IPS-11a (cell line): ENCODE results near the gene RASGRP1.
A peak's percentile ranks its signal among the peaks of the same experiment; 100 is the strongest.
"Not testable (repeated sequence)": the region's sequence is repeated elsewhere in the genome, so short reads cannot be mapped to it uniquely, and the experiment has no call there.

Experiments used
- H3K4me3 ChIP-seq: one replicate; pipeline ENCODE4 v1.5.1; 2013; ENCODE audit warnings: low read depth, low read length, control low read depth

The RASGRP1 gene

DNA sequence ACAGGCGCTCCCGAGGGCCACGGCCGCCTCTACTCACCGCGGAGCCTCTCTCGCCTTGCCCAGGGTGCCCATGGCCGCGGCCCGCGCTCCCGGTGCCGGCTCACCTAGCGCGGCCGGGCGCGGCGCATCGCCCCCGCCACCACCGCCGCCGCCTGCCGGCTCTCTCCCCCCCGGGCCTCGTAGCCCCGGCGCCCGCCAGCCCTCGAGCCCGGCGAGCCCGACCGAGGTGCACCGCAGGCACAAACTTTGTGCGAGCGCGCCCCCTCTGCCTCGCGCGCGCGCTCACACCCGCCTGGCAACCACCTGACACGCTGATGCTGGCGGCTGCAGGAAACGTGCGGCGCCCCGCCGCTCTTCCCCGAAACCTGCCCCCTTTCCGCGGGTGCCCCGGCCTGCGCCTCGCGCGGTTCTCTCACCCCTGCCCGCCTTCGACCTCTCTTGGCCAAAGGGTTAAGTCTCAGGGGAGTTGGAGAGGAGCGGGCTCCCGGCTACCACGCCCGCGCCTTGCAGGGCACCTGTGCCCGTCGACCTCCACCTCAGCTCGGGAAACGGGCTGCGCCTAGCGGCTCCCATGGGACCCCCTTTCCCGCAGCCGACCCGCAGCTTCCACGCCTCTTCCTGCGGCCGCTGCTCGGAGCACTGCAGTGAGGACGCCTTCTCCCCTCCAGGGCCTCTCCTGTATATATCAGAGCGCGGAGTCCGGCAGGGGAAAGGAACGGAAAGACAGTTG, at the start of gene RASGRP1:
TSS of gene RASGRP1 (minus strand) at position 258 of the 730 bp plus-strand sequence. CDS start at position 72, 186 bp downstream.
- peak within 1 kb of the TSS; percentile 57 for H3K4me3 ChIP-seq

DNA sequence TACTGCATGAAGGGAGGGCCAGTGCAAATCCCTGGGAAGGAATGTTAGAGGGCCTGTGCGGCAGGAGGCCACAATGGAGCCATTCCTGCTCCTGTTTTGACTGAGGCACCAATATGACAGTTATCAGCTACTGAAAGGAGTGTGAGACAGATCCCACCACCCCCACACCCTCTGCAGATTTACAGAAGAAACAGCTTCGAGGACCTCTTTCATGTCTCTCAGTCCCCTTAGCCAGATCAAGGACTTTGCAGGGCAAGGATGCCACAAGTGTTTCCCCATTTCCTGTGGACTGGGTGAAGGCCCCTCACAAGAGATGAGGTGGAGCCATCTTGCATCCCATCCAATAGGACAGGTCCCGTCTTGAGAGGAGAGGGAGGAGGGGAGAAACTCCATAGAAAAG, 48.5 kb upstream of the RASGRP1 start:
- no peak overlapping the region for H3K4me3 ChIP-seq

- no peak overlapping the region for H3K4me3 ChIP-seq
These were observed 47.7 kb upstream of the RASGRP1 start for GRCh38 chr15:38612159-38612863.

DNA sequence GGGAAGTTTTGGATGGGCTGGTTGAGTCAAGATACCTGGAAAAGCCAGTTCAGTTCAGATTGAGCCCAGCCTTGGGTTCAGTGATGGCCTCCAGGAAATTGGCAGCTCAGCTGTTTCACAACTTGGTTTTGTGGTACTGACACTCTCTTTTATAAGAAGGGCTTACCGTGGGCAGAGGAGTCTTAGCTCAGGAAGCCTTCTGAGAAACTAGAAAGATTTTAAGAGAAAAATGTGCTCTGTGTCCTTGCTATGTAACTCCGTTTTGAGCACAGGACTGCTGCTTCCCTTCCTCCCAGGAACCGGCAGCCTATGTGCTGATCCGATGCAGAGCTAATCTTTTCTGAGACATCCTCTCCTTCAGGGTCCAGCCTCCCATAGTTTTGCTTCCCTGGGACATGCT, 46.6 kb upstream of the RASGRP1 start:
- no peak overlapping the region for H3K4me3 ChIP-seq

- no peak overlapping the region for H3K4me3 ChIP-seq
These were observed 46.1 kb upstream of the RASGRP1 start for GRCh38 chr15:38610748-38611147.

GRCh38 chr15:38609097-38609738, 44.6 kb upstream of the RASGRP1 start:
- no peak overlapping the region for H3K4me3 ChIP-seq

DNA sequence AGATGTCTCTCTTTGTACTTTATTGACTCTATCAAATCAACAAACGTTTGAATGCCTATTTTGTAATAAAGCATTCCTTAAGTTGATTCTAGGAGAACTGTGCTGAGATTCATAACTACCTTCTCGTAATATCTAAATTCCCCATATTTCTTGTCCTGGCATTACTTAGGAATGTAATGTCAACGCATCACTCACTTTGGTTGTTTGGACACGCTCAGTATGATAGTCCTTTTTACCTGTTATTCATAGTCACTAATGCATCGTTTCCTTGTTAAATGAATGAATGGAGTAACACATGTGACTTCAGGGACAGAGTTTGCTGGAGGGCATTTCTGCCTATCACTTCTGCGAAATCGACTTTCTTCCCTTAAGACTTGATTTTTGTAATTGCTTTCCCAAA, 44.1 kb upstream of the RASGRP1 start:
- H3K4me3 ChIP-seq = no peak overlapping the region

DNA sequence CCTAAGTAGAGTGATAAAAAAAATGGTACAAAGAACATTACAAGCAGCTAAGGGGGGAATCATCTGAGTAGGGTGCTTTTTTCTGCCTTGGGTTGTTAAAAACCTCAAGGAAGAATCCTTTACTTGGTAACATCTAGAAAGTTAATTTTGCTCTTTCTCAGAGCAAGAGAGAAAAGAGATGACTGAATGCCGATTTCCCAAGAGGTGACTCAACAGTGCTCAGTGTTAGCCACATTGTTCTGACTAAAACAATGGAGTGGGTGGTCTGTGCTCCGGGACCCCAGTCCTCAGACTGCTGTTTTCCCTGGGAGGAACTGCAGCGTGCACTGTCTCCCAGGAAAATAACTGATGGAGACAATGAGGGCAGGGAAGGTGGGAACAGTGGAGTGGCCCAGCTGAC, 41.1 kb upstream of the RASGRP1 start:
- H3K4me3 ChIP-seq = no peak overlapping the region

GRCh38 chr15:38603672-38604071, 39.1 kb upstream of the RASGRP1 start:
- H3K4me3 ChIP-seq = no peak overlapping the region

- no peak overlapping the region for H3K4me3 ChIP-seq
These were observed 38.5 kb upstream of the RASGRP1 start for GRCh38 chr15:38602910-38603670.

DNA sequence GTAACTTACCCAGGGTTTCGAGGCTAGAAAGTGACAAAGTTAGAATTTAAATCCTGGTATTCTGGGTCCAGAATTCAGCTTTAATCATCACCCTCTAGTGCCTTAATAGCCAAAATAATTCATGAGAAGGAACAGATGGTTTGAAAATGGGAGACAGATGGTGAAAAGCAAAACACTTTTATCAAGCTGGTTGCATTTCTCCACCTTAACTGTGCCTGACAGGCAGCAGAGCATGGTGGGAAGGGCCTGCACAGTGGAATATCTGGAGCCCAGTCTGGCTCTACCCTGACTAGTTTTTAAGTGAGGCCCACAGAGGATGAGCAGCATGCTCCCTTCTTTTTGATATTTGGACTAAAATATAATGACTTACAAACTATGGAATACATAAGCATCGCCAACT, 35.6 kb upstream of the RASGRP1 start:
- no peak overlapping the region for H3K4me3 ChIP-seq

DNA sequence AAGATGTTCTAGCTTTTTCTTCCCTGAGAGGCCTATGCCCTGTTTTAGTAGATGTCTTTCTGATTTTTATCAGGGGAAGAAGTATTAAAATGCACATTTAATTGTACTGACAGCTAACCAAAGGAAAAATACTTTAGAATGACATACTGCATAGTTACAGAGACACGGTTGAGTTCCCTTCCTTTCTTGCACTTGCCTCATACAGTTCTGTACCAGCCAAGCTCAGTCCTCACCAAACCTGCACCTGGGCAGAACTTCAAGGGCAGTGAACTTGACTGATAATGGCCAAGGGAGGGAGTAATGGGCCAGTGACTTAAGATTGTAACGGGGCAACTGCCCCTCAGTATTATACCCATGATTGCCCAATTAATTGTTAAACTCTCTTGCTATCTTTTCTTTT, 34.1 kb upstream of the RASGRP1 start:
- H3K4me3 ChIP-seq = no peak overlapping the region

- H3K4me3 ChIP-seq = no peak overlapping the region
These were observed 32.7 kb upstream of the RASGRP1 start for GRCh38 chr15:38597219-38597800.

DNA sequence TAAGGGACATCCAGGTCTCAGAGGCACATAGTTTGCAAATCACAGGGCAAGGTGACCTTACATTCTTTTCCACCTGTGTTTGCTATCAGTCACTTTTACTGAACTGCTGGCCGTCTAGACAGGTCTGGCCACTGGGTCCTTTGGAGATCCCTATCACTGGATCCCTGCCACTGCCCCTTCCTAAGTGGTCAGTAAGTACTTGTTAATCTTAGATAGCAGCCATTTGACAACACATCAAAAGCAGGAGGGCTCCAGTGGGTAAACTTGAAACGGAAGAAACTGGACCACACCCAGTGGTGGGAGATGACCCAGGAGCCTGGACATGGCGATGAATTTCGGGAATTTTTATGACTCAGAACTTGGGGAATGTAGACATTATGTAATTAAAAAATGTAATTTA, 28.9 kb upstream of the RASGRP1 start:
- no peak overlapping the region for H3K4me3 ChIP-seq

GRCh38 chr15:38589502-38589901, 24.9 kb upstream of the RASGRP1 start:
- no peak overlapping the region for H3K4me3 ChIP-seq

- no peak overlapping the region for H3K4me3 ChIP-seq
These were observed 24.1 kb upstream of the RASGRP1 start for GRCh38 chr15:38588672-38589071.

GRCh38 chr15:38587214-38587613, 22.6 kb upstream of the RASGRP1 start:
- H3K4me3 ChIP-seq = no peak overlapping the region

- not testable (repeated sequence) for H3K4me3 ChIP-seq
These were observed 21.4 kb upstream of the RASGRP1 start for GRCh38 chr15:38586005-38586404.

DNA sequence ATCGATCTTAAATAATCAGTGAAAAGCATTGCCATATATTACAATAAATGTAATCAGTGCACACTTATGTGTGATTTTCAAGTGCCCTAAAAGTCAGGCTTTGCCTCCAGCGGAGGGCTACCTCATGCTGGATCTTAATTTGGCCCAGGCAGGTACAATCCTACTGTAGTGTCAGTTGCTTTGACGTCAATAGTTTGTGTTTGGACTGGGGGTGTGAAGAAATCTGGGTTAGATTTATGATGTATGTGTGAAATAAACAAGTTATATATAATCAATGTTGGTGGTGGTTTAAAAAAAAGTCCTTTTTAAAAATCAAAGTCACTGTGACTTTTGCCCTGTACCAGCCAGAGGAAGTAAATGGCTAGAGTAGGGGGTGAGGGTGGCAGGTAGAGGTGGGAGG, 14.0 kb upstream of the RASGRP1 start:
- H3K4me3 ChIP-seq = no peak overlapping the region

GRCh38 chr15:38577424-38577987, 12.9 kb upstream of the RASGRP1 start:
- no peak overlapping the region for H3K4me3 ChIP-seq

GRCh38 chr15:38576837-38577236, 12.2 kb upstream of the RASGRP1 start:
- H3K4me3 ChIP-seq = no peak overlapping the region
